ENCODE results near the gene RPS21.

DNA sequence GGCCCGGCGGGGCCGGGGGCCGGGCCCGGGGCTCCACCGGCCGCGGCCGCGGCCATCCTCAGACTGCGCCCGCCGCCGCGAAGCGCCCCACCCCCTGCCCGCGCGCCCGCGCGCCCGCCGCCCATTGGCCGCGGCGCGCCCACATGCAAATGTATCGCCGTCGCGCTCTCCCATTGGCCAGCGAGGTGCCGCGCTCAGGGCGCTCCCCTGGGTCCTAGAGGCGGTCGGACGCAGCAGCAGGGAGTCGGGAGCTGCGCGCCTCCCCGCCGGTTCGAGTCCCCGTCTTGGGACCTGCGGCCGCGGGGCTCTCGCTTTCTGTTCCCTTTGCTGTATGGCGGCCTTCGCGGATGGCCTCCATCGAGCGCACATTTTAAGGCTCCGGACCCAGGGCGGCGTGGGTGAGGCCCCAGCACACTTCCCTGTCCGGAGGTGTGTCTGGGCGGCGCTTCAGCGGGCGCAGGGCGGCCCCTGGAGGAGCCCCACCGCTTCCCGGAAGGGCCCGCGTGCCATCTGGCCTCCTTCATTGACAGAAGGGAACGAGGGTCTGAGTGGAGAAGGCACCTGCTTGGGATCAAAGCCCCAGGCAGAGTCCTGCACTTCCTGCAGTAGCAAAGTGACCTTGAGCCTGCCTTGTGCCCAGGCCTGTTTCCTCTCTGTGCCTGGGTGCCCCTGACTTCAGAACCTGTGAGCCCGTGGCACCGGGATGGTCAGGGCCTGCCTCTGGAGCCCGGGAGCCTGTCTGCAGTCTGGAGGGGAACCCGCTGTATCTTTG, 20.5 kb downstream of the RPS21 start, which contains the start of gene CABLES2:
- TF ChIP-seq, protein P1, sequence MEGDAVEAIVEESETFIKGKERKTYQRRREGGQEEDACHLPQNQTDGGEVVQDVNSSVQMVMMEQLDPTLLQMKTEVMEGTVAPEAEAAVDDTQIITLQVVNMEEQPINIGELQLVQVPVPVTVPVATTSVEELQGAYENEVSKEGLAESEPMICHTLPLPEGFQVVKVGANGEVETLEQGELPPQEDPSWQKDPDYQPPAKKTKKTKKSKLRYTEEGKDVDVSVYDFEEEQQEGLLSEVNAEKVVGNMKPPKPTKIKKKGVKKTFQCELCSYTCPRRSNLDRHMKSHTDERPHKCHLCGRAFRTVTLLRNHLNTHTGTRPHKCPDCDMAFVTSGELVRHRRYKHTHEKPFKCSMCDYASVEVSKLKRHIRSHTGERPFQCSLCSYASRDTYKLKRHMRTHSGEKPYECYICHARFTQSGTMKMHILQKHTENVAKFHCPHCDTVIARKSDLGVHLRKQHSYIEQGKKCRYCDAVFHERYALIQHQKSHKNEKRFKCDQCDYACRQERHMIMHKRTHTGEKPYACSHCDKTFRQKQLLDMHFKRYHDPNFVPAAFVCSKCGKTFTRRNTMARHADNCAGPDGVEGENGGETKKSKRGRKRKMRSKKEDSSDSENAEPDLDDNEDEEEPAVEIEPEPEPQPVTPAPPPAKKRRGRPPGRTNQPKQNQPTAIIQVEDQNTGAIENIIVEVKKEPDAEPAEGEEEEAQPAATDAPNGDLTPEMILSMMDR (IDR thresholded peaks at IDR 0.05): peak in 4 of 5 experiments; percentile 10 to 72 (median 38)
- TF ChIP-seq EP300 (IDR thresholded peaks at IDR 0.05): peak; percentile 63 to 74
